T-helper 1 cell treated with Interleukin-12 subunit alpha and Interleukin-12 subunit beta and Interleukin-4 antibody, amounts not matched to agents 30 ng/mL and 1 ng/mL, for 36 hours (primary cell): ENCODE measurements around the gene THEMIS2. TPM values are rescaled to one million over a fixed set of nuclear protein-coding genes. Genes with fewer than 3 reads are reported as not detected.
"Not testable (repeated sequence)": the region's sequence is repeated elsewhere in the genome, so short reads cannot be mapped to it uniquely, and the experiment has no call there.

Experiments
- intact Hi-C: fragments of 100-400 bp; cut with micrococcal nuclease; formaldehyde crosslinking; loops from one replicate; pipeline ENCODE4 v1.15.1; 2024
- total RNA-seq: library from RNA; stranded (reverse); gene quantifications from 2 replicates; pipeline ENCODE4 v1.2.3, GENCODE V29; 2022

THEMIS2 gene
- total RNA-seq, result 79.0 and 99.0 TPM in 2 replicates

GRCh38 chr1:27872059-27872801 lies at the start of gene THEMIS2:
THEMIS2 (plus strand) TSS chr1:27872544; CDS start chr1:27872572, 28 bp downstream.
- intact Hi-C loops, result loop anchor here (1.0 kb wide), 3 partner anchors 87 to 363 kb away; partner anchors contain the start of genes EYA3 and XKR8

GRCh38 chr1:27823784-27824183 lies 48.6 kb upstream of the THEMIS2 start:
- intact Hi-C loops, result no loop called here

- intact Hi-C loops, result no loop called here
Observed at GRCh38 chr1:27824411-27824810, 47.9 kb upstream of the THEMIS2 start.

- intact Hi-C loops, result not testable (repeated sequence)
Observed at GRCh38 chr1:27829339-27829960, 42.9 kb upstream of the THEMIS2 start.

- intact Hi-C loops, result loop anchor here (1.0 kb wide), 6 partner anchors 27 to 257 kb away; partner anchors contain the start of genes EYA3, FAM76A, IFI6 and STX12
Observed at GRCh38 chr1:27830621-27831440, 41.5 kb upstream of the THEMIS2 start, which contains the start of gene PPP1R8. PPP1R8 (plus strand) TSS chr1:27830782; CDS start chr1:27830836, 54 bp downstream.

GRCh38 chr1:27831568-27832410 lies 40.6 kb upstream of the THEMIS2 start:
- intact Hi-C loops, result loop anchor here (1.0 kb wide), 2 partner anchors 27 to 58 kb away; partner anchors contain the start of gene STX12

- intact Hi-C loops, result no loop called here
Observed at GRCh38 chr1:27832762-27833161, 39.6 kb upstream of the THEMIS2 start.

- intact Hi-C loops, result no loop called here
Observed at GRCh38 chr1:27833470-27833869, 38.9 kb upstream of the THEMIS2 start.

- intact Hi-C loops, result no loop called here
Observed at GRCh38 chr1:27835046-27835445, 37.3 kb upstream of the THEMIS2 start.

GRCh38 chr1:27835501-27835900 lies 36.8 kb upstream of the THEMIS2 start:
- intact Hi-C loops, result no loop called here

GRCh38 chr1:27849951-27850350 lies 22.4 kb upstream of the THEMIS2 start:
- intact Hi-C loops, result no loop called here

- intact Hi-C loops, result no loop called here
Observed at GRCh38 chr1:27855085-27855484, 17.3 kb upstream of the THEMIS2 start.

- intact Hi-C loops, result no loop called here
Observed at GRCh38 chr1:27856561-27857343, 15.6 kb upstream of the THEMIS2 start.

GRCh38 chr1:27857552-27857951 lies 14.8 kb upstream of the THEMIS2 start:
- intact Hi-C loops, result not testable (repeated sequence)

- intact Hi-C loops, result loop anchor here (1.0 kb wide), 7 partner anchors 27 to 351 kb away; partner anchors contain the start of gene EYA3
Observed at GRCh38 chr1:27858072-27858948, 14.0 kb upstream of the THEMIS2 start.

GRCh38 chr1:27858949-27859576 lies 13.3 kb upstream of the THEMIS2 start:
- intact Hi-C loops, result loop anchor here (1.0 kb wide), 7 partner anchors 28 to 350 kb away; partner anchors contain the start of gene EYA3

- intact Hi-C loops, result no loop called here
Observed at GRCh38 chr1:27861436-27861835, 10.9 kb upstream of the THEMIS2 start.

GRCh38 chr1:27862004-27862403 lies 10.3 kb upstream of the THEMIS2 start:
- intact Hi-C loops, result no loop called here
